Chondrocyte (in vitro differentiated cells): Measurements from ENCODE around the gene SALL1. TPM values are rescaled to one million over a fixed set of nuclear protein-coding genes. Genes with fewer than 3 reads are reported as not detected.

ENCODE experiments used
- DNase-seq: peaks from one replicate; pipeline ENCODE4 v3.0.0; 2021; ENCODE audit warnings: mixed read lengths, low spot score
- H3K27ac Mint-ChIP-seq: one replicate; pipeline ENCODE4 v1.8.0; 2021; ENCODE audit warnings: mild to moderate bottlenecking, moderate library complexity, mixed read lengths; ENCODE audit not compliant: unreplicated experiment
- H3K27me3 Mint-ChIP-seq: 2 replicates; pipeline ENCODE4 v1.8.0; 2021; ENCODE audit warnings: low read depth, mixed read lengths
- H3K36me3 Mint-ChIP-seq: 2 replicates; pipeline ENCODE4 v1.8.0; 2021; ENCODE audit warnings: low read depth, mixed read lengths
- H3K4me1 Mint-ChIP-seq: 2 replicates; pipeline ENCODE4 v1.8.0; 2021; ENCODE audit warnings: low read depth, mild to moderate bottlenecking, mixed read lengths
- H3K4me3 Mint-ChIP-seq: one replicate; pipeline ENCODE4 v1.8.0; 2021; ENCODE audit warnings: mild to moderate bottlenecking, moderate library complexity, mixed read lengths; ENCODE audit not compliant: unreplicated experiment
- H3K9me3 Mint-ChIP-seq: 2 replicates; pipeline ENCODE4 v1.8.0; 2021; ENCODE audit warnings: low read depth, mixed read lengths
- total RNA-seq: library from RNA; stranded (reverse); gene quantifications from 3 replicates; pipeline ENCODE4 v1.2.1, GENCODE V29; 2021
- TF ChIP-seq, protein P1 (sequence below): fragments of 200-600 bp; sonication (generic); IDR thresholded peaks from 2 replicates; pipeline ENCODE4 v1.5.0; 2021; ENCODE audit warnings: antibody characterized with exemption, mild to moderate bottlenecking, moderate library complexity

SALL1 gene
- total RNA-seq, 1 donor from 2014 or later: 0.20 TPM

DNA sequence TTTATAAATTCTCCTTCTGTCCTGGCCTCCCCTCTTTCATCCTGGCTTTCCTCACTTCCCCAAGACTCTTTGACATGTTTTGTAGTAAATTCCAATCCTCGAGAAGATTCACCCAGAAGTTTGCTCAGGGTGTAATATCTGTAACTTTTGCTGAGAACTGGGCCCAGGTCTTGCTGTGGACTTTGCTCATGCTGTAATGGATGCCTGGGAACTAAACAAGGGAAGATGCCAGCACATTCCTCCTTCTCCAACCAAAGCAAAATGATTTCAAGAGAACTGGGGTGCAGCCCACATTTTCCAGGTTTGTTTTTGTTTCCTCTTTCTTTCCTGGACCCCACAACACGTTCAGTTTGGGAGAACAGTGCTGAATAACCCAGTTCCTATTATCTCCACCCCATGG lies 6.6 kb upstream of the SALL1 start:
- DNase-seq: no peak
- Mint-ChIP-seq H3K36me3 (no peaks in the 10 kb centered on the region), H3K9me3 (no peaks in the 10 kb centered on the region), H3K27ac (no peak overlapping the region), H3K4me3 (no peak overlapping the region), H3K4me1 (peaks cover 19% of the 10 kb centered on the region), H3K27me3 (peaks cover 64% of the 10 kb centered on the region)
- TF ChIP-seq, protein P1, sequence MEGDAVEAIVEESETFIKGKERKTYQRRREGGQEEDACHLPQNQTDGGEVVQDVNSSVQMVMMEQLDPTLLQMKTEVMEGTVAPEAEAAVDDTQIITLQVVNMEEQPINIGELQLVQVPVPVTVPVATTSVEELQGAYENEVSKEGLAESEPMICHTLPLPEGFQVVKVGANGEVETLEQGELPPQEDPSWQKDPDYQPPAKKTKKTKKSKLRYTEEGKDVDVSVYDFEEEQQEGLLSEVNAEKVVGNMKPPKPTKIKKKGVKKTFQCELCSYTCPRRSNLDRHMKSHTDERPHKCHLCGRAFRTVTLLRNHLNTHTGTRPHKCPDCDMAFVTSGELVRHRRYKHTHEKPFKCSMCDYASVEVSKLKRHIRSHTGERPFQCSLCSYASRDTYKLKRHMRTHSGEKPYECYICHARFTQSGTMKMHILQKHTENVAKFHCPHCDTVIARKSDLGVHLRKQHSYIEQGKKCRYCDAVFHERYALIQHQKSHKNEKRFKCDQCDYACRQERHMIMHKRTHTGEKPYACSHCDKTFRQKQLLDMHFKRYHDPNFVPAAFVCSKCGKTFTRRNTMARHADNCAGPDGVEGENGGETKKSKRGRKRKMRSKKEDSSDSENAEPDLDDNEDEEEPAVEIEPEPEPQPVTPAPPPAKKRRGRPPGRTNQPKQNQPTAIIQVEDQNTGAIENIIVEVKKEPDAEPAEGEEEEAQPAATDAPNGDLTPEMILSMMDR: no peak

DNA sequence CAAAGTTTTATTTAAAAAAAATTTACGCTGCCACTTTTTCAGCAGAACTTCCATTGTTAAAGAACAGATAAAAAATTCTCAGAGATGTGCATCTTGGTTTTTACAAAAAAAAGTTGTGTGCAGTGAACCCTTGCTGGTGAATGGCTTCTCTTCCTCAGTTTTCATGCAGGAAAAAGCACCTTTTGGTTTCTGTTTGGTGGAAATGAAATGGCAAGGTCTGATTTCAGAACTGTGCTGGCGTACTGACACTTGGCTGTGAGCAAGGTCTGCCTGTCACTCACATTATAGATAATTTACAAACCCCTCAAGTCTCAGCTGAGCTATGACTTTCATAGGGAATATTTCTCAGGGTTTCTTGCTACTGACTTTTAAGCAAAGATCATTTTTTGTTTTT lies 5.7 kb upstream of the SALL1 start:
- peaks cover 65% of the 10 kb centered on the region for H3K27me3 Mint-ChIP-seq

DNA sequence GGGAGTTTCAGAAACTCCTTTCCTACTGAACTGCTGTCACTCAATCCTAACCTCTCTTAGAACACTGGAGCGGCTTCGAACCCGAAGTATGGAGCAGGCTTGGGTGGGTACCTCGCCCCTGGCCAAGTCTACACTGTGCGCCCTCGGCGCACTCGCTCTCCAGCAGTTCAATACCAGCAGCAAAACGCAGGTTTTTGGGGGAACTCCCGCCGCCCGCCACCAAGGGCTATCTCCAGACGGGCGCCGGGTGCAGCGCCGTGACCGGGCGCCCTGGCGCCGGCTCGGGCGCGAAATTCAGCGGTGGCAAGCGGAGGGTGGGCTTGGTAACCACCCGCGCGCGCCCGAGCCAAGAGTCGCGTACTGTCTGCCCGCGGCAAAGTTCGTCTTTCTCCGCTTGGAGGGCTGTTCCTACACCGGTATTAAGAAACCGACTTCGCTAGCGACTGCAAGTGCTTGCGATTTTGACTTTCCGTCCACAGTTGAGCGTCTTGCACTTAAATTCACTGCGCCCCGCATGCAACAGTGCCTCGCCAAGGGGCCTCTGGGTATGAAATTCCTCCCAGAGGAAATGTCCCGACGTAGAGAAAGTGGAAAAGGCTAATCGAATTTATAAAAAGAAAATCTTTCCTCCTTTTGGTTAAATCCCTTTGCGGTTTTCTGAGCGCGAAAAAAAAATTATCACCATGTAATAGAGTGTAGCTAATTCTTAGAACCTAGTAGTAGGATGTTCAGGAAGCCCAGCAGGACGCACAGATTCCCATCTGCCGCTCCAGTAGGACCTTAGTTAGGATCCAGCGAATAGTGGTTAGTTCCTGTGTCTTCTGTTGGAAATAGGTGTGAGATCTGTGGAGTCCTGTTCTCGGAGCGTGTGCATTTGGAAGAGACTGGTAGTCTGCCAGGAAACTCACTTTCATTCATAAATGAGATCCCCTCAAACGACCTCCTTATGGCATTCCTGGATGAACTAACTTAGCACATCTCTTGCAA lies 5.0 kb upstream of the SALL1 start:
- no peaks in the 10 kb centered on the region for H3K9me3 Mint-ChIP-seq
- no peak overlapping the region for H3K27ac Mint-ChIP-seq
- DNase-seq: no peak
- TF ChIP-seq, protein P1: no peak
- no peak overlapping the region for H3K4me3 Mint-ChIP-seq
- H3K27me3 Mint-ChIP-seq: peaks cover 65% of the 10 kb centered on the region
- H3K36me3 Mint-ChIP-seq: no peaks in the 10 kb centered on the region
- peaks cover 20% of the 10 kb centered on the region for H3K4me1 Mint-ChIP-seq

More for the DNA sequence above, 5.7 kb upstream of the SALL1 start:
- Mint-ChIP-seq H3K9me3 (no peaks in the 10 kb centered on the region), H3K27ac (no peak overlapping the region), H3K36me3 (no peaks in the 10 kb centered on the region), H3K4me1 (peaks cover 20% of the 10 kb centered on the region), H3K4me3 (no peak overlapping the region)
- no peak for DNase-seq
- TF ChIP-seq, protein P1: no peak

DNA sequence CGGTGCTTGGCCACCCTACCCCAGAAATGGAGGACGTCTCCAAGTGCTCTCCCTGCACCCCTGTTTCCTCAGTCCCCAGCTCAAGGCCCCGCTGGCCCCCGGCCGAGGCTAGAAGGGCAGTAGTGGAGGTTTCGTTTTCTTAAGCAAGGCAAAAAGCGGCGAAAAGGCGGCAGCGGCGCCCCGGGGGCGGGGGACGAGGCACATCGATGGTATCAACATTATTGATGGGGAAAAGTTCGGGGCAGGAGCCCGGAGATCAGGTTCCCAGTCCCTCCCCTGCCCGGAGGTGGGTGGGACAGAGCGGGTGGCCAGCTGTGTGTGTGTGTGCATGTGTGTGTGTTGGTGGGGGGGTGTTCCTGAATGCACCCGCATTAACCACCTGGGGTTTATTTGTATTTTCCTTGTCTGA lies 4.1 kb upstream of the SALL1 start:
- peaks cover 25% of the 10 kb centered on the region for H3K4me1 Mint-ChIP-seq
- TF ChIP-seq, protein P1: no peak
- H3K4me3 Mint-ChIP-seq: no peak overlapping the region
- H3K27ac Mint-ChIP-seq: no peak overlapping the region
- no peaks in the 10 kb centered on the region for H3K9me3 Mint-ChIP-seq
- peaks cover 72% of the 10 kb centered on the region for H3K27me3 Mint-ChIP-seq
- no peak for DNase-seq
- H3K36me3 Mint-ChIP-seq: no peaks in the 10 kb centered on the region

DNA sequence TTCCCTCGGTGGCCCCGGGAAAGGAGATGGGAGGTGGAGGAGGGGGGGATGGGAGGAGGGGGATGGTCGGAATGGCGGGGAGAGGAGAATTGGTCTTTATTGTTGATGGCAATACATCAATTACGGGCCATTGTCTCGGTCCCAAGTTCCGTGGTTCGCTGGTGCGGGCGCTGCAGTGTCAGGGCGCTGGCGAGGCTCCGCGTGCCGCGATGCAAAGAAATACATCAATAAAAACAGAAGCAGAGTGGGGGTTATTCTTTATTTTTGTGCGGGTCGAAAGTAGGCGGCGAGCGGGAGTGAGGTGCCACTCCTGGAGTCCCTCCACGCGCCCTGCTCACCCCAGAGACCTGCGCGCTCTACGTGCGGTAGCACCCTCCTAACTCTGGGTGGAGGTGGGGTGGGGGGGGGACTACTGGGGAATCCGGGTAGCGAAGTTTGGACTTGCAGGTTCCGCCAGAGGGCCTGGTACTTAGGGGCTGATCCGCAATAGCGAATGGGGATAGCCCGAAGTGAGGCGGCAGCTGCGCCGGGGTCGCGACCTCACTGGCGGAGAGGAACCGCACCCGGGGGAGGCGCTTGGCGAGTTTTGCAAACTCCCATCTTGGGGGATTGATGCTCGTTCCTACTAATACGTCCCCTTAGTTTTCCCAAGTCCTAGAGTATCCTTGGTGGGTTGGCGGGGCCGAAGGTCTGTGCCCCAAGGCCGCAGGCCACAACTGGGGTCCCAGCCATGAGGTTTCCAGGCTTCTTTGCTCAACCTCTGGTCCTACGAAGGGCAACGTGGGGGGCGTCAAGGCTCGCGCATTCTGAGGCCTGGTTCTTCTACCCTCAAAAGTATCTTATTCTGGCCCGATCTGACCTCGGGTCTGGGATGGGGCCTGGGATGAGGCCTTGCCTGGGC lies 3.5 kb upstream of the SALL1 start:
- Mint-ChIP-seq H3K9me3 (no peaks in the 10 kb centered on the region), H3K4me1 (peaks cover 27% of the 10 kb centered on the region), H3K27ac (no peak overlapping the region), H3K36me3 (no peaks in the 10 kb centered on the region), H3K4me3 (no peak overlapping the region), H3K27me3 (peaks cover 70% of the 10 kb centered on the region)
- DNase-seq: no peak
- TF ChIP-seq, protein P1: no peak
